Right lung (tissue), 10 donors: ENCODE data around the gene RASGRP3. TPM values are rescaled to one million over a fixed set of nuclear protein-coding genes. Genes with fewer than 3 reads are reported as not detected.
A peak's percentile ranks its signal among the peaks of the same experiment; 100 is the strongest.
"Not testable (repeated sequence)": the region's sequence is repeated elsewhere in the genome, so short reads cannot be mapped to it uniquely, and the experiment has no call there.

Experiments used
- DNase-seq, 2 donors: peaks; one replicate each; pipeline ENCODE4 v3.0.0-alpha.2; 2013
- long read RNA-seq, 8 donors: transcript quantifications; one replicate each; lab custom pipeline, GENCODE V29; 2026
- polyA plus RNA-seq, 5 donors: library from polyadenylated mRNA; unstranded; fragments of 120-200 nt; gene quantifications; one replicate each; pipeline versions ENCODE4 v1.2.1 to v1.2.3, GENCODE V29; 2013; ENCODE audit warnings: inconsistent platforms in 1 of 5, low replicate concordance in 1 of 5; ENCODE audit not compliant: insufficient read length in 5 of 5, insufficient read depth in 1 of 5

RASGRP3 gene, protein sequence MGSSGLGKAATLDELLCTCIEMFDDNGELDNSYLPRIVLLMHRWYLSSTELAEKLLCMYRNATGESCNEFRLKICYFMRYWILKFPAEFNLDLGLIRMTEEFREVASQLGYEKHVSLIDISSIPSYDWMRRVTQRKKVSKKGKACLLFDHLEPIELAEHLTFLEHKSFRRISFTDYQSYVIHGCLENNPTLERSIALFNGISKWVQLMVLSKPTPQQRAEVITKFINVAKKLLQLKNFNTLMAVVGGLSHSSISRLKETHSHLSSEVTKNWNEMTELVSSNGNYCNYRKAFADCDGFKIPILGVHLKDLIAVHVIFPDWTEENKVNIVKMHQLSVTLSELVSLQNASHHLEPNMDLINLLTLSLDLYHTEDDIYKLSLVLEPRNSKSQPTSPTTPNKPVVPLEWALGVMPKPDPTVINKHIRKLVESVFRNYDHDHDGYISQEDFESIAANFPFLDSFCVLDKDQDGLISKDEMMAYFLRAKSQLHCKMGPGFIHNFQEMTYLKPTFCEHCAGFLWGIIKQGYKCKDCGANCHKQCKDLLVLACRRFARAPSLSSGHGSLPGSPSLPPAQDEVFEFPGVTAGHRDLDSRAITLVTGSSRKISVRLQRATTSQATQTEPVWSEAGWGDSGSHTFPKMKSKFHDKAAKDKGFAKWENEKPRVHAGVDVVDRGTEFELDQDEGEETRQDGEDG
- 10 to 100 TPM; 22.8 to 43.0 (median 32.7) TPM for polyA plus RNA-seq
- long read RNA-seq, donor 1, full-length matches to known transcripts: 3 of 3 reads
- long read RNA-seq, donor 1, partial matches to known transcripts: 0 of 3 reads
- long read RNA-seq, donor 1, other reads (novel, unspliced or antisense): 0 of 3 reads
- long read RNA-seq, donor 2, full-length matches to known transcripts: 2 of 10 reads
- long read RNA-seq, donor 2, partial matches to known transcripts: 8 of 10 reads
- long read RNA-seq, donor 2, other reads (novel, unspliced or antisense): 0 of 10 reads
- long read RNA-seq, donor 3, full-length matches to known transcripts: 1 of 7 reads
- long read RNA-seq, donor 3, partial matches to known transcripts: 0 of 7 reads
- long read RNA-seq, donor 3, other reads (novel, unspliced or antisense): 6 of 7 reads
- long read RNA-seq, donor 4, partial matches to known transcripts: 5 of 5 reads
- long read RNA-seq, donor 4, other reads (novel, unspliced or antisense): 0 of 5 reads
- long read RNA-seq, donor 5, full-length matches to known transcripts: 3 of 8 reads
- long read RNA-seq, donor 5, partial matches to known transcripts: 5 of 8 reads
- long read RNA-seq, donor 5, other reads (novel, unspliced or antisense): 0 of 8 reads
- long read RNA-seq, donor 6, partial matches to known transcripts: 27 of 29 reads
- long read RNA-seq, donor 6, other reads (novel, unspliced or antisense): 0 of 29 reads
- long read RNA-seq, donor 7, full-length matches to known transcripts: 1 of 1 reads
- long read RNA-seq, donor 7, partial matches to known transcripts: 0 of 1 reads
- long read RNA-seq, donor 7, other reads (novel, unspliced or antisense): 0 of 1 reads
- long read RNA-seq, donor 8: 0 reads

DNA sequence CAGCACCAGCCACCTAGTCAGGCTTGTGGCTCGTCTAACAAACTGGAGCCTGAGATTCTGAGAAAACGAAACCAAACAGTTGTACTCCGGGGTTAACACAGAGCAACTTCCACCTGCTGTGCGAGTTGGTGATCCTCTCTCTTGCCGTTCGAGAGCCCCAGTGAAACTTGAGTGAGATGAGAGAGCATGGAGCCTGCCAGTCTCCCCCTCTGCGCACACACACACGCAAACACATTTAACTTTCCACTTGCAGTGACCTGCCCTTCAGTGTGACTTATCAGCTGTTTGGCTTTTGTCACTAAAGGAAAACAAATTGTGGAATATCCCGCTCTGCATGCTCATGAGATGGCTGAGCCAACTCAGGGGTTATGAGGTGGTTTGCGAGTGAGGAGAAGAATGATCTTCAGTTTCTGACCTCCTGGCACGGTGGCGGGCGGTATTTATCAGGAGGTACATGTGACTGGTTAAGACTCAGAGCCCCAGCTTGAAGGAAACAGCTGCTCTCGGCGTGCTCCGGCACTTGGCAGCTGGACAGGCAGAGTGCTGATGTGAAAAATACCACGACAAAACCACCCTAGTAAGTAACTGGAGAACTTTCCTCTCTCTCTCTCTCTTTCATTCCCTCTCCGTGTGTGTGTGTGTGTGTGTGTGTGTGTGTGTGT is at the start of gene RASGRP3:
TSS of gene RASGRP3 (plus strand) at position 519 of the 662 bp plus-strand sequence. CDS start 38,488 bp downstream, outside the sequence.
- peak; percentile 83 to 87 for DNase-seq

- DNase-seq: no peak
Observed at GRCh38 chr2:33426666-33427231, 49.7 kb upstream of the RASGRP3 start.

GRCh38 chr2:33430077-33430476 is 46.4 kb upstream of the RASGRP3 start:
- no peak for DNase-seq

DNA sequence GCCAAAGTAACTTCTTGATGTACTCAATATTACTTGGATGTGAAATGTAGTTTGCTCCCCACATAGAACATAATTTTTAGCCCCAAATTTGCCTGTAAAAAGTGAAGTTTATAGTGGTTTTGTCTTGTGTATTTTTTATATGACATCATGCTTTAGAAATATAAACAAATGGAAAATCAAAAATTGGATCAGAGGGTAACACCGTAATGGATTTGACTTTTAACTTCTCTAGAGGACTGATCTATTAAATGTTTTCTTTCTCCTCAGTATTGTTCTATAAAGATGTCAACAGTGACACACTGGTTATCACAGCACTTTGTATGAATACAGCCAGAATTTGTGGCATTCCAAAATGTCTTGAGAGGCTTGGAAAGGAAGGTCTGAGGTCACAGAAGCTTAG is 45.6 kb upstream of the RASGRP3 start:
- no peak for DNase-seq

DNA sequence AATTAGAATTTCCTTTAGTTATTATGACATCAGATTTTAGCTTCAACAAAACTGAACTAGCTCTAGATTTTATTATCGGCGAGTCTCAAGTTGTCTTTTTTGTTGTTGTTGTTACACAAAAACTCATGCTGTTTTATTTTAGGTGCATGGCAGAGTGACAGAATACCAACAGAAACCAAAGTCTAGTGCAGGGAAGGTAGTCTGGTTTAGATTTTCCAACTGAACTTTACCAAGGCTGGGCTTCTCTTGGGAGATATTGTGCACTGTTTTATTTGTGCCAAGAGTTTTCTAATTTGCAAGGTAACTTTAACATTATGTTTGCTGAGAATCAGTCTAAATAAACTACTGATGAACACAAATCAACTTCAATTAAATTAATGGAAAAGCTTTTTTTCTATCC is 43.6 kb upstream of the RASGRP3 start:
- DNase-seq: no peak

DNA sequence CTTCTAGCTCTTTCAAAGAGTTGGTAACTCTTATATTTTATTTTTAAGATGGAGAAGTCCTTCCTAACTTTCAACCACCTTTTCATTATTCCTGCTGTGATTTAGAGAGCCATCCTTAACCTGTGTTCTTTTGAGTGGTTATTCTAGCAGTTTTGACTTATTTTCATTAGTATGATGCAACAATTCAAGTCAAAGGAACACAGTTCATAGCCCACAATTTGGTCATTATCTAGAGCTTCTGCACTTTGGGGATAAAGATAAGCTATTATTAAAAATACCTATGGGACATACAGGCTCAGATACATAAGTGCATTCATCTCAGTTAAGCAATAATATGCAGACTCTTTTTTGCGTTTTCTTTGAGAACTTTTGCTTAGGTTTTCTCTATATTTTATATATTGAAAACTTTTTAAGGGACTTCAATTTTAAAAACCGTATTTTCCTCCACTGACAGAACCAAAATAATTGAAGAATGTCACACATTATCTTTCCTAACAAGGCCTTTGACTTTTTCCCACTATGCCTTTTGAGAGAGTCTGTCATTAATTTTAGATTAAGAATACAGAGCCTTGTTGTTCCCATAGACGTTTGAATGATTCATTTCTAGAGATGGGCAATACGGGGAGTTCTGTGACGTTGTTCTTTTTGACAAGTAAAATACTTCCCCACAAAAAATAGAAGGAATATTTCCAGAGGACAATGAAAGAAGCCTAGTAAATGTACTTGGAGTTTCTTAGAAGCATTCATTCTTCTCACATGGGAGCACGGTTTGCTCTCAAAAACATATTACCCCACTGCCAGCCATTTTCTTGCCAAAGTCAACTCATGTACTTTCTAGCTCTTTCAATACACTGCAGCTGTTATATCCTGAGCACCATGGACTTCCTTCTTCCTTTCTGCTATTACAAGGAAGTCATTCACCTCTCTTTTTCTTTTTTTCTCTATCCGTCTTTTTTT is 42.9 kb upstream of the RASGRP3 start:
- DNase-seq: no peak

- no peak for DNase-seq
Observed at GRCh38 chr2:33435518-33435917, 40.9 kb upstream of the RASGRP3 start.

GRCh38 chr2:33436083-33436482 is 40.4 kb upstream of the RASGRP3 start:
- DNase-seq: no peak

- no peak for DNase-seq
Observed at GRCh38 chr2:33437297-33437696, 39.2 kb upstream of the RASGRP3 start.

- DNase-seq: no peak
Observed at GRCh38 chr2:33437815-33438214, 38.6 kb upstream of the RASGRP3 start.

DNA sequence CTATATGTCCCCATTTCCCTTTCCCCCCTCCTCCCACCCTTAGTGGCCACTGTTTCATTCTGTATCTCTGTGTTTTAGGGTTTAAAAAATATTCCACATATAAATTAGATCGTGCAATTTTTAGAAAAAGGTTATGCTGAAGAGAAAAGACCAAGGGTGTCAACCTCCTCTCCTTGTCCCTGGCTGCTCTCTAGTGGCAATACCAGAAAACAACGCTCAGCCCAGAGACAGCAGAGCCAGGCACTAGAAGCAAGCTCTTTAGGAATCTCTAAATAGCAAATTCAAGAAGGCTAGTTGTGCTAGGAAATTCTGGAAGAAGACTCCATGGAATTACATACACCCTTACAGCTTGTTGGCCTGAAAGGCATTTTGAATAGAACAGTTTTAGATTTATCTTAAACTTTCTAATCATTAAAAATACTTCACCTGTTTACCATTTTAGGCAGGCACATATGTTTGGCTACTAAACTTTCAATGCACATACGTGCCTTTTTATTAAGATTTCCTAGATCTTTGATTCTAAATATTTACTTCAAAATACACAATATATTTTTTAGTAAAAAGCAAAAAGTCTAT is 35.1 kb upstream of the RASGRP3 start:
- DNase-seq: peak in 1 of 2 donors; percentile 39

DNA sequence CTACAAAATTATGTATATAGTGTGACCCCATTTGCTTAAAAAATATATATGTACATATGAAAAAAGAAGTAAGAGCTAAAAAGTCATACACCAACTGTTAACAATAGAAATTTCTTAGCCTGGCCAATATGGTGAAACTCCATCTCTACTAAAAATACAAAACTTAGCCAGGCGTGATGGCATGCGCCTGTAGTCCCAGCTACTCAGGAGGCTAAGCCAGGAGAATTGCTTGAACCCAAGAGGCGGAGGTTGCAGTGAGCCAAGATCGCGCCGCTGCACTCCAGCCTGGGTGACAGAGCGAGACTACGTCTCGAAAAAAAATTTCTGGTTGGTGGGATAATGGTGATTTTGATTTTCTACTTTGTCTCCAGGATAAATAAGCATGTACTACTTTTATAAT is 34.4 kb upstream of the RASGRP3 start:
- DNase-seq: not testable (repeated sequence)

GRCh38 chr2:33442528-33443079 is 33.8 kb upstream of the RASGRP3 start:
- DNase-seq: no peak

- no peak for DNase-seq
Observed at GRCh38 chr2:33443274-33443829, 33.1 kb upstream of the RASGRP3 start.

DNA sequence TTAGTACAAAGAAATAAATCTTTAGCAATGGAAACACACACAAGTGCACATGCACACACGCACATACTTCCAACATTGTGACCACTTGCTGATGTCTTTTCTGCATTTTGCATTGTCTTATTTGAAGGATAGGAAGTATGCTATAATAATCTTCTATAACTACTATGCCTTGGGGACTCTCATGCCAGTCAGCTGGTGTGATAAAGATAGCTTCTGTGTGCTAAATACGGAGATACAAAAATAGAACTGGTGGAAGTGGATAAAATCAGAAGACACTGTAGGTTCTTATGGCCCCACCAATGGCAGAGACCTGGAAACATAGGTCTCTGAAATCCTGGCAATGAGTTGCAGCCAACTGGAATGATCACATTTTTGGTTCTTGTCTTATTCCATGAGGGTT is 31.5 kb upstream of the RASGRP3 start:
- DNase-seq: no peak

- DNase-seq: no peak
Observed at GRCh38 chr2:33448220-33448899, 28.1 kb upstream of the RASGRP3 start.

GRCh38 chr2:33451214-33451613 is 25.2 kb upstream of the RASGRP3 start:
- no peak for DNase-seq
